ENCODE data around the gene MAX.
"Not testable (repeated sequence)": the region's sequence is repeated elsewhere in the genome, so short reads cannot be mapped to it uniquely, and the experiment has no call there.

The MAX gene

DNA sequence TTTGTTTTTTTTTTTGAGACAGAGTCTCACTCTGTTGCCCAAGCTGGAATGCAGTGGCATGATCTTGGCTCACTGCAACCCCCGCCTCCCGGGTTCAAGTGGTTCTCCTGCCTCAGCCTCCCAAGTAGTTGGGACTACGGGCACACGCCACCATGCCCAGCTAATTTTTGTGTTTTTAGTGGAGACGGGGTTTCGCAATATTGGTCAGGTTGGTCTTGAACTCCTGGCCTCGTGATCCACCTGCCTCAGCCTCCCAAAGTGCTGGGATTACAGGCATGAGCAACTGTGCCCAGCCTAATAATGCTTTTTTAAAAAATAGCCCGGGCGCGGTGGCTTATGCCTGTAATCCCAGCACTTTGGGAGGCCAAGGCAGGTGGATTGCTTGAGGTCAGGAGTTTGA, 71.0 kb downstream of the MAX start:
- DNase-seq, result not testable (repeated sequence)

- DNase-seq, result no peak
Measured at GRCh38 chr14:65028937-65029336, 73.4 kb downstream of the MAX start.

DNA sequence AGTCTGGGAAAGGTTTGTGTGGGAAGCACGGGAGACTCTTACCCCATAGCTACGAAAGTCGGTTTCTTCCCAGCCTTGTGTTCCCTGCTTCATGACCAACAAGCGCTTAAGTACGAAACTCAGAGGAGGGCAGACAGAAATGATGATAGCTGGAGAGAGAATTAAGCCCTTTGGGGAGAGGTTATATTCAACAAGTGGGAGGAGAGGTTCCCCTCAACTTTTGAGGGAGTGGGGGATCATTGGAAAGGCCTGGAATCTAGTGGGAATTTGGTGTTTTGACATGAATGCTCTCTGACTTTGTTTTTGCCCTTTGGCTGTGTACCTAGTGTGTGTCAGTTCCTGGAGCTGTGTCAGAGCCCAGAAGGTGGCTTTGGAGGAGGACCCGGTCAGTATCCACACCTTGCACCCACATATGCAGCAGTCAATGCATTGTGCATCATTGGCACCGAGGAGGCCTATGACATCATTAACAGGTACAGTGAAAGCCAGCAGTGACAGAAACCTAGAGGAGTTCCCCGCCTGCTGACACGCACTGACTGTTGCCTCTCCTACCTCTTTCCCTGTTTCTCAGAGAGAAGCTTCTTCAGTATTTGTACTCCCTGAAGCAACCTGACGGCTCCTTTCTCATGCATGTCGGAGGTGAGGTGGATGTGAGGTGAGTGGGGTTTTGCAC, 75.1 kb downstream of the MAX start:
- no peak for DNase-seq

DNA sequence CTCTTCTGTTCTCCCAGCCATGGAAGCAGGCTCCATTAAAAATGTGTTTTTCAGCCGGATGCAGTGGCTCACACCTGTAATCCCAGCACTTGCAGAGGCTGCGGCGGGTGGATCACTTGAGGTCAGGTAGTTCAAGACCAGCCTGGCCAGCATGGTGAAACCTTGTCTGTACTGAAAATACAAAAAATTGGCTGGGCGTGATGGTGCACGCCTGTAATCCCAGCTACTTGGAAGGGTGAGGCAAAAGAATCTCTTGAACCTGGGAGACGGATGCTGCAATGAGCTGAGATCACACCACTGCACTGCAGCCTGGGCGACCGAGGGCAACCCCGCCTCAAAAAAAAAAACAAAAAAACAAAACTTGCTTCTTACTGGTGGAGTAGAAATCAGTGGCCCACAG, 75.8 kb downstream of the MAX start:
- DNase-seq, result no peak

- DNase-seq, result no peak
Measured at GRCh38 chr14:65025818-65026217, 76.5 kb downstream of the MAX start.
